GM19043 (cell line): ENCODE data around the gene TPRN.
"Not testable (repeated sequence)": the region's sequence is repeated elsewhere in the genome, so short reads cannot be mapped to it uniquely, and the experiment has no call there.

Experiments used
- ATAC-seq: cut with Tn5 transposase; IDR thresholded peaks from one replicate; pipeline ENCODE4 v1.9.1; 2021; ENCODE audit warnings: low read depth; ENCODE audit not compliant: unreplicated experiment

Gene TPRN, protein sequence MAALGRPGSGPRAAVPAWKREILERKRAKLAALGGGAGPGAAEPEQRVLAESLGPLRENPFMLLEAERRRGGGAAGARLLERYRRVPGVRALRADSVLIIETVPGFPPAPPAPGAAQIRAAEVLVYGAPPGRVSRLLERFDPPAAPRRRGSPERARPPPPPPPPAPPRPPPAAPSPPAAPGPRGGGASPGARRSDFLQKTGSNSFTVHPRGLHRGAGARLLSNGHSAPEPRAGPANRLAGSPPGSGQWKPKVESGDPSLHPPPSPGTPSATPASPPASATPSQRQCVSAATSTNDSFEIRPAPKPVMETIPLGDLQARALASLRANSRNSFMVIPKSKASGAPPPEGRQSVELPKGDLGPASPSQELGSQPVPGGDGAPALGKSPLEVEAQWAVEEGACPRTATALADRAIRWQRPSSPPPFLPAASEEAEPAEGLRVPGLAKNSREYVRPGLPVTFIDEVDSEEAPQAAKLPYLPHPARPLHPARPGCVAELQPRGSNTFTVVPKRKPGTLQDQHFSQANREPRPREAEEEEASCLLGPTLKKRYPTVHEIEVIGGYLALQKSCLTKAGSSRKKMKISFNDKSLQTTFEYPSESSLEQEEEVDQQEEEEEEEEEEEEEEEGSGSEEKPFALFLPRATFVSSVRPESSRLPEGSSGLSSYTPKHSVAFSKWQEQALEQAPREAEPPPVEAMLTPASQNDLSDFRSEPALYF

GRCh38 chr9:137200311-137201204 lies at the start of gene TPRN:
TPRN (minus strand) TSS chr9:137200741; CDS start chr9:137200711, 30 bp downstream.
- ATAC-seq: peak; percentile 88

DNA sequence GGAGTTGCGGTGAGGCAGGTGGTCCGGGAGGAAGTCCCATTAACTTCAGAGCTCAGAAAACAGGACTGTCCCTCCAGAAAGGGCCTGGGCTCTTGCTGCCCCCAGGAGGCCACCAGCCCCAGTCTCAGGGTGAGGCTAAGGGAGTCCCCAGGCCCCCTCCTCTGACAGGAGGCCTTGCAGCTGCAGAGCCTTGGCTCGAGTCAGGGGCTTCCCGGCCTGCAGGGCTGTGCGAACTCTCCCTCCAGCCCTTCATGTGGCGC lies 47.3 kb upstream of the TPRN start:
- ATAC-seq: no peak

GRCh38 chr9:137247135-137247915 lies 46.8 kb upstream of the TPRN start:
- ATAC-seq: no peak

DNA sequence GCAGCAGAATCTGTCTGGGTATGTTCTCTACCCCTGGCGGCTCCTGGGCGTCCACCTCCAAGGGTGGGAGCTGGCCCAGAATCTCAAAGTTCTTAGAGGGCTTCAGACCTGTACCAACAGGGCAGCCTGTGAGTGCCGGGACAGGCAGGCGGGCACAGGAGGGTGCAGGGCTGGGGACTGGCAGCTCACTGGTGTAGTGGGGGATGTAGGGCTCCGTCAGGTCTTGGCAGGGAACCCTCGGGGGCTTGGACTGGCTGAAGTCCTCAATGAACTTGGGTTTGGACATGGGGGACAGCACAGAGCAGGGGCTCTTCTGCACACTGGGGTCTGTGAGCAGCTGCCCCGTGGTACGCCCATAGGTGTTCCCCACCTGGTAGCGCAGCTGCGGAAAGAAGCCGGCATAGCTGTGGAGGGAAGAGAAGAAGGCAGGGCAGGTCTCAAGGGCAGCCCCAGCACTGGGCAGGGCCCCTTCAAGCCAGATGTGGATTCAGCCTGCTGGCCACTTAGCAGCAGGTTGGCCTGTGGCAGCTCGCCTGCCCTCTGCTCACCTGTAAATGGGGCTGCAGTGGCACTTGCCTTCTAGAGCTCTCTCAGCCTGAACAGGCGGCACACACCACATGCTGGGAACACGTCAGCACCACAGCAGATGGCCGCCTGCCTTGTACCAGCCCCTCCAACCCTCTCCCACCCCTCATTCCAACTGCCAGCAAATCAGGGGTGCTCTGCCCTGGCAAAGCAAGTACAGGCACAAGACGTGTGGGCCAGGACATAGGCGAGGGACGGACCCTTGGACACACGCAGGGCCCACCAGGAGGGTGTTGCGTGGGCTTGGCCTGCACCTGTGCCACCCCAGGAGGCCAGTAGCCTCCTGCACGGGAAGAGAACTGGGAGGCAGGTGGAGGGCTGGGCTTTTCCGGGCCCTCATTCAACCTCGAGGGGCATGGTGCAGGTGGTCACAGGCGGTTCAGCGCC lies 45.2 kb upstream of the TPRN start:
- ATAC-seq: no peak

DNA sequence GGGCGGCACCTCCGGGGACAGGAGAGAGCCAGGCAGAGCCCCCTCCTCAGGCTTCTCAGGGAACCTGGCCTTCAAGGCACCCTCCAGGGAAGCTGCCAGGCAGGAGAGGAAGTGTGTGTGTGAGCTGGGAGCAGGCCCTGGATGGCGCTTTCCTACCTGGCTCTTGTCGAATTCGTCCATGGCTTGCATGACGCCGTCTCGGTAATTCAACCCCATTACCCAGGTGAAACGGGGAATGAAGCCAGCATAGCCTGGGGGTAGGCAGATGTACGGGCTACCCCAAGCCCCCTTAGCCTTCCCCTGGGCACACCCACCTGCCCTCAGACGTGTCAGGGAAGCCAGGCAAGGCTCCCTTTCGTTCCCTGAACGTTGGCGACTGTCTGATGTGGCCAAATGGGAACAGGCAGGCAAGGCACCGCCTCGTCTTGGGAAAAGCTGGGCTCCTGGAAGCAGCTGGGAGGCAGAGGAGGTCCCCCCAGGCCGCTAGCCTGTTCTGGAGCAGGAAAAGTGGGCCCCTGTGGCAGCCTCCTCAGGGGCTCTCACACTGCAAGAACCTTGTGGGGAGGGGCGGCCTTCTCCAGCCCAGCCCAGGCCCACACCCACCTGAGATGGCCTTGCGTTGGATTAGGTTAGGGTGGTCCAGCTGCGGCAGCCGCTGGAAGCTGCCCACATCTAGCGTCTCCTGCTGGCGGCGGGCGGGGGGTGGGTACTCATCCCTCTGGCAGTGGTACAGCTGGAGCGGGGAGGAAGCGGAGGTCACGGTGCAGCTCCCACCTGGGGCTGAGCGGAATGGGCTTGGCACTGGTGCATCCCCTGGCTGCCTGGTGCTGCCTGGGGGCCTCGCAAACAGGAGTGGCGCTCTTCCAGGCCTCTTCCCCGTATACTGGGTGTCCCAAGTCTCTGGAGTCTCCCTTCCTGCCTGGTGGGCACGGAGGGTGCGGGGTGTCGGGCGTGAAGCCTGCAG lies 44.2 kb upstream of the TPRN start:
- no peak for ATAC-seq

GRCh38 chr9:137243626-137244485 lies 43.3 kb upstream of the TPRN start:
- ATAC-seq: no peak

DNA sequence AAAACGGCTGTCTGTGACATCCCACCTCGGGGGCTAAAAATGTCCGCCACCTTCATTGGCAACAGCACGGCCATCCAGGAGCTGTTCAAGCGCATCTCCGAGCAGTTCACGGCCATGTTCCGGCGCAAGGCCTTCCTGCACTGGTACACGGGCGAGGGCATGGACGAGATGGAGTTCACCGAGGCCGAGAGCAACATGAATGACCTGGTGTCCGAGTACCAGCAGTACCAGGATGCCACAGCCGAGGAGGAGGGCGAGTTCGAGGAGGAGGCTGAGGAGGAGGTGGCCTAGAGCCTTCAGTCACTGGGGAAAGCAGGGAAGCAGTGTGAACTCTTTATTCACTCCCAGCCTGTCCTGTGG lies 42.7 kb upstream of the TPRN start:
- not testable (repeated sequence) for ATAC-seq

GRCh38 chr9:137242269-137243203 lies 42.0 kb upstream of the TPRN start:
- ATAC-seq: no peak

- peak; percentile 0 for ATAC-seq
These were observed 41.1 kb upstream of the TPRN start for GRCh38 chr9:137241490-137242268.

GRCh38 chr9:137240841-137241489 lies 40.4 kb upstream of the TPRN start, which contains the start of gene TUBB4B:
TUBB4B (plus strand) TSS chr9:137241287; CDS start chr9:137241361, 74 bp downstream.
- ATAC-seq: peak; percentile 76

DNA sequence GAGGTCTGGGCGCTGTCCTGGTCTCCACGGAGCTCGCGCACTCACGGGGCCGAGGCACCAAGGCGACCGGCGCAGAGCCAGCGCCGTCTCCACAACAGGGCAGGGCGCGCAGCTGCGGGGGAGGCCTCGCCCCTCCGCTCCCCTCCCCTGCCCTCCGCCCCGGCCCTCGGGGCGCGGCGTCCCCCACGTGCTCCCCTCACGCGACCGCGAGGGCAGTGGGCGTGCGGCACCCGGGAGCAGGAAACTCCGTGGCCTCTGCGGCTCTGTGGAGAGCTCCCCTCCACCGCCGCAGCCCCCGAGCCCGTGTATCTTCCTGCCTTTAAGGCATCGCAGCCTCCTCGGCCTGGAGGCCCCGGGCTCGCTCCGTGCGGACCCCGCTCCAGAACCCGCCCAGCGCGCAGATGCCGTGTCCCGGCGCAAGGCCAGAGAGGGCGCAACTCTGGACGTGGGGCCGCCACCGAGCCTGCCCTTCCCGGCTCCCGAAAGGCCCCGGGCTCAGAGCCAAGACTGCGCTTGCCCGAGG lies 39.8 kb upstream of the TPRN start:
- ATAC-seq: peak; percentile 9

DNA sequence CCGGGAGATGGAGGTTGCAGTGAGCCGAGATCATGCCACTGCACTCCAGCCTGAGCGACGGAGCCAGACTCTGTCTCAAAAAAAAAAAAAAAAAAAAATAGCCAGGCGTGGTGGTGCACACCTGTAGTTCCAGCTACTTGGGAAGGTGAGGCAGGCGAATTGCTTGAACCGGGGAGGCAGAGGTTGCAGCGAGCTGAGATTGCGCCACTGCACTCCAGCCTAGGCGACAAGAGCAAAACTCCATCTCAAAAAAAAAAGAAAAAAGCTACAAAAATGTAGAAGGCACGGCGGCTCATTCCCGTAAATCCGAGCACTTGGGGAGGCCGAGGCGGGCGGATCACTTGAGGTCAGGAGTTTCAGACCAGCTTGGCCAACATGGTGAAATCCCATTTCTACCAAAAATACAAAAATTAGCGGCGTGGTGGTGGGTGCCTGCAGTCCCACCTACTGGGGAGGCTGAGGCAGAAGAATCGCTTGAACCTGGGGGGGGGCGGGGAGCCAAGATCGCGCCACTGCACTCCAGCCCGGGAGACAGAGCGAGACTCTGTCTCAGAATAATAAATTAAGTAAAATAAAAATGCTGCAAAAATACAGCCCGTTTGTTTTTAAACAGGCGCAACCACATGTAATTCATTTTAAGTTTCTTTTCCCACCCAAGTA lies 39.1 kb upstream of the TPRN start:
- not testable (repeated sequence) for ATAC-seq

- ATAC-seq: no peak
These were observed 37.5 kb upstream of the TPRN start for GRCh38 chr9:137237759-137238726.
